ENCODE results near the gene PRRT4. TPM values are rescaled to one million over a fixed set of nuclear protein-coding genes. Genes with fewer than 3 reads are reported as not detected.

PRRT4 gene
- total and polyA plus RNA-seq, 3 donors from 2014 or later, result 0.16 to 1.1 (median 1.1) TPM

- H3K36me3 ChIP-seq (ENCODE audit: low read depth, missing control alignments), result no peaks in the 10 kb centered on the region
- H3K4me1 ChIP-seq, result no peaks in the 10 kb centered on the region
- H3K27ac ChIP-seq, result no peak overlapping the region
- no peaks in the 10 kb centered on the region for H3K9me3 ChIP-seq
- no peak for DNase-seq
- TF ChIP-seq POLR2A (IDR thresholded peaks at IDR 0.05) (no peak), CTCF (IDR thresholded peaks at IDR 0.05) (no peak)
- no peaks in the 10 kb centered on the region for H3K27me3 ChIP-seq
- no peak overlapping the region for H3K4me3 ChIP-seq
- 74 to 85% methylated on average over 5 of the region's 5 CpGs for WGBS, 2 donors
- intact Hi-C loops (cut with DNase I; ENCODE audit: low total_unique reads), result no loop called here
Observed at GRCh38 chr7:128321044-128321422, 40.5 kb downstream of the PRRT4 start.

- TF ChIP-seq CTCF (IDR thresholded peaks at IDR 0.05), result no peak
- no peak for TF ChIP-seq POLR2A (IDR thresholded peaks at IDR 0.05)
- H3K27ac ChIP-seq, result no peak overlapping the region
- no peaks in the 10 kb centered on the region for H3K27me3 ChIP-seq
- no peaks in the 10 kb centered on the region for H3K36me3 ChIP-seq (ENCODE audit: low read depth, missing control alignments)
- no peaks in the 10 kb centered on the region for H3K4me1 ChIP-seq
- no peaks in the 10 kb centered on the region for H3K9me3 ChIP-seq
- intact Hi-C loops (cut with DNase I; ENCODE audit: low total_unique reads), result no loop called here
- 89 to 90% methylated on average over 5 of the region's 5 CpGs for WGBS, 2 donors
- DNase-seq, result no peak
- H3K4me3 ChIP-seq, result no peak overlapping the region
Observed at GRCh38 chr7:128318691-128319090, 42.8 kb downstream of the PRRT4 start.

GRCh38 chr7:128311013-128311412 is 50.5 kb downstream of the PRRT4 start:
- Histone ChIP-seq H3K9me3 (no peaks in the 10 kb centered on the region), H3K27me3 (no peaks in the 10 kb centered on the region), H3K4me1 (no peaks in the 10 kb centered on the region), H3K27ac (no peak overlapping the region), H3K36me3 (ENCODE audit: low read depth, missing control alignments) (no peaks in the 10 kb centered on the region), H3K4me3 (no peak overlapping the region)
- intact Hi-C loops (cut with DNase I; ENCODE audit: low total_unique reads), result no loop called here
- no peak for DNase-seq
- WGBS, 2 donors, result 91 to 100% methylated on average over 3 of the region's 3 CpGs
- TF ChIP-seq CTCF (IDR thresholded peaks at IDR 0.05) (no peak), POLR2A (IDR thresholded peaks at IDR 0.05) (no peak)

GRCh38 chr7:128310499-128310898 is 51.0 kb downstream of the PRRT4 start:
- WGBS, 2 donors, result 83 to 88% methylated on average over 5 of the region's 5 CpGs
- no peaks in the 10 kb centered on the region for H3K36me3 ChIP-seq (ENCODE audit: low read depth, missing control alignments)
- TF ChIP-seq CTCF (IDR thresholded peaks at IDR 0.05) (no peak), POLR2A (IDR thresholded peaks at IDR 0.05) (no peak)
- no peaks in the 10 kb centered on the region for H3K4me1 ChIP-seq
- no peak overlapping the region for H3K27ac ChIP-seq
- no peak for DNase-seq
- intact Hi-C loops (cut with DNase I; ENCODE audit: low total_unique reads), result no loop called here
- no peak overlapping the region for H3K4me3 ChIP-seq
- no peaks in the 10 kb centered on the region for H3K27me3 ChIP-seq
- no peaks in the 10 kb centered on the region for H3K9me3 ChIP-seq

GRCh38 chr7:128309976-128310375 is 51.5 kb downstream of the PRRT4 start:
- 94 to 95% methylated on average over 5 of the region's 5 CpGs for WGBS, 2 donors
- Histone ChIP-seq H3K27ac (no peak overlapping the region), H3K4me3 (no peak overlapping the region), H3K9me3 (no peaks in the 10 kb centered on the region), H3K4me1 (no peaks in the 10 kb centered on the region), H3K36me3 (ENCODE audit: low read depth, missing control alignments) (no peaks in the 10 kb centered on the region), H3K27me3 (no peaks in the 10 kb centered on the region)
- intact Hi-C loops (cut with DNase I; ENCODE audit: low total_unique reads), result no loop called here
- TF ChIP-seq POLR2A (IDR thresholded peaks at IDR 0.05) (no peak), CTCF (IDR thresholded peaks at IDR 0.05) (no peak)
- DNase-seq, result no peak

Data from testis (tissue), 3 donors.